ENCODE measurements around the gene KIF18B.

The KIF18B gene

DNA sequence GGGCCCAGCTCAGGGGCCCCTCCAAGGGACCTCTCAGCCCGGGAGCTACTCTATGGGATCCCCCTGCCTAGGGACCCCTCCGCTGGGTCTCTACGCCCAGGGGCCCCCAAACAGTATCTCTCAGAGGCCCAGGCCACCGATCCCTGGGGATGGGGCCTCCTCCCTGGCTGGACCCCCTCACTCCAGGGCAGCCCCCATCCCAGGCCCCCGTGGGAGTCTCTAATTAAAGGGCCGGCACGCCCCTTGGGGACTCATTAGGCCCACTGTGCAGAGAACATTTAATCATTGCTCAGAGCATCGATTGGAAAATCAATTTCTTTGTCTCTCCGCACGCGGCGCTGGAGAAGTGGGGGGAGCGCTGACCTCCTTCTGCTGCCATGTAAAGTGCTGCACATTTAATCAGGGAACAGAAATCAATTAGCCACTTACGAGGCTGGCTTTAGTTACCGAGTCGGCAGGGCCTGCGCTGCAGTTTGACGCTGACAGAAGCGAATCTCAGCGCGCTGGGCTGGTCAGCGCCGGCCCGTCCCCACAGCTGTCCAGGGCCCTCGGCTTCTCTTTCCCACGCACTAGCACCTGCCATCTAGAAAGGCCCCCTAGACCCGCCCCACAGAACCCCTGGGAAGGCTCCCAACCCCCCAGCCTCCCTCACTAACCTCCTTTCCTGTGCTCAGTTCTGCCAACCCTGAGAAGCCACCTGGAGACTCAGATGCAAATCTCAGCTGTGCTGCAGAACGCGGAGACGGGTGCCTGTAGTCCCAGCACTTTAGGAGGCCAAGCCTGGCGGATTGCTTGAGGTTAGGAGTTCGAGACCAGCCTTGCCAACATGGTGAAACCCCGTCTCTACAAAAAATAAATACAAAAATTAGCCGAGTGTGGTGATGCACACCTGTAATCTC is 40.7 kb upstream of the KIF18B start:
- TF ChIP-seq, protein P1, sequence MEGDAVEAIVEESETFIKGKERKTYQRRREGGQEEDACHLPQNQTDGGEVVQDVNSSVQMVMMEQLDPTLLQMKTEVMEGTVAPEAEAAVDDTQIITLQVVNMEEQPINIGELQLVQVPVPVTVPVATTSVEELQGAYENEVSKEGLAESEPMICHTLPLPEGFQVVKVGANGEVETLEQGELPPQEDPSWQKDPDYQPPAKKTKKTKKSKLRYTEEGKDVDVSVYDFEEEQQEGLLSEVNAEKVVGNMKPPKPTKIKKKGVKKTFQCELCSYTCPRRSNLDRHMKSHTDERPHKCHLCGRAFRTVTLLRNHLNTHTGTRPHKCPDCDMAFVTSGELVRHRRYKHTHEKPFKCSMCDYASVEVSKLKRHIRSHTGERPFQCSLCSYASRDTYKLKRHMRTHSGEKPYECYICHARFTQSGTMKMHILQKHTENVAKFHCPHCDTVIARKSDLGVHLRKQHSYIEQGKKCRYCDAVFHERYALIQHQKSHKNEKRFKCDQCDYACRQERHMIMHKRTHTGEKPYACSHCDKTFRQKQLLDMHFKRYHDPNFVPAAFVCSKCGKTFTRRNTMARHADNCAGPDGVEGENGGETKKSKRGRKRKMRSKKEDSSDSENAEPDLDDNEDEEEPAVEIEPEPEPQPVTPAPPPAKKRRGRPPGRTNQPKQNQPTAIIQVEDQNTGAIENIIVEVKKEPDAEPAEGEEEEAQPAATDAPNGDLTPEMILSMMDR (IDR thresholded peaks at IDR 0.05; ENCODE audit: low read depth, low read length): no peak
- DNase-seq (ENCODE audit: low read depth in 2 of 2): no peak
- no peak overlapping the region for H3K4me3 ChIP-seq (replicated peaks in 1 of 2; ENCODE audit: low read depth in 2 of 2, low read length in 2 of 2)

DNA sequence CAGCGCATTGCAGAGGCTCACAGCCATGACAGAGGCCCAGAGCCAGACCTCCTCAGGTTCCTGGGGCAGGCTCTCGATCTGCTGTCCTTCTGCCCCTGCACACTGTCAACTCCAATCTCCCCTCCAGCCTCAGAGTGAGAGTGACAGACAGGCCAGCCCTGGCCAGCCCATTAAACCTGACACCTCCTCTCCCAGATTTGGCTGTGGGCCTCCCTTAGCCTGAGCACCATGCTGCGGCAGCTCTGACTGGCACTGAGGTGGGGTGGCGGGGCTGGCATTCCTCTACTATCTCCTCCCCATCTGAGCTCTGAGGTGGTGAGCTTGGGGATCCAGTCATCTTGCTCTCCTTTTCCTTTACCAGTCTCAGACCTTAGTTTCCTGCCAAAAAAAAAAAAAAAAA is 36.0 kb upstream of the KIF18B start:
- TF ChIP-seq, protein P1 (IDR thresholded peaks at IDR 0.05; ENCODE audit: low read depth, low read length): no peak
- no peak for DNase-seq (ENCODE audit: low read depth in 2 of 2)

GRCh38 chr17:44982113-44982702 is 34.6 kb upstream of the KIF18B start:
- DNase-seq (ENCODE audit: low read depth in 2 of 2): no peak
- TF ChIP-seq, protein P1 (IDR thresholded peaks at IDR 0.05; ENCODE audit: low read depth, low read length): no peak
- H3K4me3 ChIP-seq (replicated peaks in 1 of 2; ENCODE audit: low read depth in 2 of 2, low read length in 2 of 2): no peak overlapping the region

More for the DNA sequence above, 36.0 kb upstream of the KIF18B start:
- H3K4me3 ChIP-seq (replicated peaks in 1 of 2; ENCODE audit: low read depth in 2 of 2, low read length in 2 of 2): no peak overlapping the region

DNA sequence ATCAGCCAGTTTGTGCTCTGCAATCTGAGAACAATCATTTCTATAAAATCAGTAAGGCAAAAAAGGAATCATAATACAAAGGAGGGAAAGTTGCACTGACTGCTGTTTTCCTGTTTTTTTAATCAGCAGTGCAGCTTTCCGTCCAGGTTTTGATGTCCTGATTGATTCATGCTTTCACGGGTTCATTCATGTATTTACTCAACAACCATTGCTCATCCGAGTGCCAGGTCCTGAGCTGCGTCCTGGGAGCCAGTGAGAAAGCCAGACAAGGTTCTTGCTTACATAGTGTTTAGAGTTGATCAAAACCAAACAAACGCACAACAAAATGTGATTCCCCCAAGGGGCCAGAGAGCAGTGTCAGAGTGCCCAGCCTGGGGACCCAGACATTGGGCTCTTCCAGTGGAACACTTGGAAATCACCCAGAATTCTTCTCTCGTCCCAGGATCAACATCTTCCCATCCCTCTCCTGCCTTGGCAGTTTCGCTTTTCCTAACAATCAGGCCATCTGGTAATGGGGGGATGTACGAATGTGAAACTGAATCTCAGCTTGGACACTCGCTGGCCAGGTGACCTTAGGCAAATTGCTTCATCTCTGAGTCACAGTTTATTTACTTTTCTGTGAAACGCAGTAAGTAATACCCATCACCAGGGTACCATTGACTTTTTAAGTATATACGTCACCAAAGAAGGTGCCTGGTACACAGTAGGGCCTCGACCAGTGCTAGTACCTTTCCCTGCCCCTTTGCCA is 33.8 kb upstream of the KIF18B start:
- peak; percentile 47 to 58 for DNase-seq (ENCODE audit: low read depth in 2 of 2)
- TF ChIP-seq, protein P1 (IDR thresholded peaks at IDR 0.05; ENCODE audit: low read depth, low read length): no peak
- no peak overlapping the region for H3K4me3 ChIP-seq (replicated peaks in 1 of 2; ENCODE audit: low read depth in 2 of 2, low read length in 2 of 2)

DNA sequence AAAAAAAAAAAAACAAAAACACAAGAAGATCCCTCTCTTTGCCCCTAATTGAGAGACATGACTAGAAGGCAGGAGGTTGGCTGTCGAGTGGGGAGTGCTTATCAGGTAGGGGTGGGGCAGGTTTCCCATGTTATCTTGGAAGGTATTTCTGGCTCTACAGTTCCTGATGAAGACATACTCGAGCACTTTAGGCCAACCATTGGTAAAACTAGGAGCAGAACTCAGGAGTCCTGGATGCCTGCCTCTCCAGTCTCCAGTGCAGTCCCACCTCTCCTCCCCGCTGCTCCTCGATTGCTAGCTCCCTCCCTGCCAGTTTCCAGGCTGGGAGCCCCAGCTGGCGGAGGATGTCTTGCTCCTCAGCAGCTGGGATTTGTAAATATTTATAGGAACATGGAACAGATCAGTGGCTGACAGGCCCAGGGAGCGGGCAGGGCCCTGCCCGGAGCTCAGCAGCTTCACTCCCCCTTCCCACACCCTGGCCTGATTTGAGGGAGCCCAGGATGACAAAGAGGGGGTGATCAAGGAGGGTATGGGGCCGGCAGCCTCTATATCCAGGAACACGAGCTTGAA is 31.9 kb upstream of the KIF18B start:
- no peak for DNase-seq (ENCODE audit: low read depth in 2 of 2)
- TF ChIP-seq, protein P1 (IDR thresholded peaks at IDR 0.05; ENCODE audit: low read depth, low read length): no peak
- H3K4me3 ChIP-seq (replicated peaks in 1 of 2; ENCODE audit: low read depth in 2 of 2, low read length in 2 of 2): no peak overlapping the region

- TF ChIP-seq, protein P1 (IDR thresholded peaks at IDR 0.05; ENCODE audit: low read depth, low read length): no peak
- H3K4me3 ChIP-seq (replicated peaks in 1 of 2; ENCODE audit: low read depth in 2 of 2, low read length in 2 of 2): no peak overlapping the region
- DNase-seq (ENCODE audit: low read depth in 2 of 2): no peak
Observed at GRCh38 chr17:44978807-44979206, 31.2 kb upstream of the KIF18B start.
